ENCODE results near the gene BDH2. TPM values are rescaled to one million over a fixed set of nuclear protein-coding genes. Genes with fewer than 3 reads are reported as not detected.

Gene BDH2
- total RNA-seq, 4 donors from 2014 or later: 16.4 to 47.1 (median 32.2) TPM

DNA sequence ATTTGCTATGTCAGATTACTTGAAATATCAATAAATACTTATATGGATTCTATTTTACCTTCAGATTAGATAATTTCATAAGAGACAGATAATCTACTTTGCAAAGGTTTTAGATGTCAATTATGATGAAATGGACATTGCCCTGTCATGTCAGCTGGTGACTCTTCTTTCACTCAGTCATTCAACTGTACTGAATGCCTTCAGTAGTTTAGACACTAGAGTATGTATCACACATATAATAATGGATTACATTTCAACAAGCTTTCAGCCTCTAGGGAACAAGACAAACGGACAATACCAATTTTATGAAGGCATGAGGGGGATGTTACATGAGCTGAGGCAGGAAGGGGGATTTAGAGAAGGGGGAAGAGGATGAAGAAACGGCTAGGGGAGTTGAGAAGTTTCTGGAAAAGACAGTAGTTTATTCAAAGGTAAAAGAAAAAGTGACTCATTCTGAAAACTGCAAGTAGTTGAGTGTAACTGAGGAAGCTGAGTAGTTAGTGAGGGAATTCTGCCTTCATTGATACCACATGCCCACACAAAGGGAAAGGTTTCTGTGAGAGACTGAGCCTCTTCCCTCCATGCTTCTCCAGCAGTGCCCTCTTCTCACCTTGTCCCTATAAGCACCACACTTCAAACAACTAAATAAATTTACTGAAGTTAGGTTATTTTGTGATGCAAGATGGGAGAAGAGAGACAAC lies 48.7 kb downstream of the BDH2 start:
- H3K27ac ChIP-seq: no peak overlapping the region
- TF ChIP-seq POLR2A (IDR thresholded peaks at IDR 0.05): no peak
- no peak for DNase-seq
- no peak overlapping the region for H3K4me3 ChIP-seq
- H3K36me3 ChIP-seq: peaks cover 0 to 19% (median 0%) of the 10 kb centered on the region in 3 donors
- H3K4me1 ChIP-seq: no peaks in the 10 kb centered on the region
- no peaks in the 10 kb centered on the region for H3K27me3 ChIP-seq
- WGBS, 2 donors: 31 to 34% methylated on average over 2 of the region's 2 CpGs
- intact Hi-C loops (cut with DNase I): no loop called here
- H3K9me3 ChIP-seq: no peaks in the 10 kb centered on the region

DNA sequence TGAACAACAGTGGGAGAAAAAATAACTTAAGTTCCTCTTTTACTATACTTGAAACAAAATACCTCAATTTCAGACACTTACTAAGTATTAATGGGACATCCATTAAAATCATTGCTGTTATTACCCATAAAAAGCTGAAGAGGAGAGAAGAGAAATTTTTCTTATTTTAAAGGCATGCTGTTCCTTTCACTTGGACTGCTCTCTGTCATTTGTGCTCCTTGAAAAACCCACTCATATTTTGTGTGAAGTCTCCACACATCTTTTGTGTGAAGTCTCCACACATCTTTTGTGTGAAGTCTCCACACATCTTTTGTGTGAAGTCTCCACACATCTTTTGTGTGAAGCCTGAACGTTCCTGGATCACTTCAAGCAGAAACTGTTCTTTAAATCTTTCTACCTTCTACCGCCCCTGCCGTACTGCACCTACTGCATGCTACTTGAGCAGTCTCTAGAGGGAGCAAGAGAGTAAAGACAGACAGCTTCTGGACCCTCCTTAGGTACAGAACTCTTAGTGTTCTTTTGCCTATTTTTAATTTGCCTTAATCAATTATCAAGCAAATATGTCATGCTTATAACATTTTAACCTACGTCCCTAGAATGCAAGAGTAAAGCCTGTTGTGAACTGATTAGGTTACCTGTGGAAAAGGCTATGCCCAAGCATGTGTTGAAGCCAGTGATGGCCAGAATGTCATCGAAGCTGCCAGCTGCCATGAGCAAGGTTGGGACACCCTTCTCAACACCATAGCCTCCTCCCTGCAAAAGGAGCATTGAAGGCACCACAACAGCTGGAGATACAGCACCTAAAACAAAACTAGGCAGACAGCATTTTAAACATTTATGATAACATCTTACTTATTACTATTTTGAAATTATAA lies 53.0 kb downstream of the BDH2 start:
- H3K36me3 ChIP-seq: peaks cover 0 to 38% (median 0%) of the 10 kb centered on the region in 3 donors
- H3K27ac ChIP-seq: no peak overlapping the region
- intact Hi-C loops (cut with DNase I): no loop called here
- WGBS, 2 donors: 44 to 53% methylated on average over 5 of the region's 5 CpGs
- TF ChIP-seq POLR2A (IDR thresholded peaks at IDR 0.05): no peak
- TF ChIP-seq, protein P1, sequence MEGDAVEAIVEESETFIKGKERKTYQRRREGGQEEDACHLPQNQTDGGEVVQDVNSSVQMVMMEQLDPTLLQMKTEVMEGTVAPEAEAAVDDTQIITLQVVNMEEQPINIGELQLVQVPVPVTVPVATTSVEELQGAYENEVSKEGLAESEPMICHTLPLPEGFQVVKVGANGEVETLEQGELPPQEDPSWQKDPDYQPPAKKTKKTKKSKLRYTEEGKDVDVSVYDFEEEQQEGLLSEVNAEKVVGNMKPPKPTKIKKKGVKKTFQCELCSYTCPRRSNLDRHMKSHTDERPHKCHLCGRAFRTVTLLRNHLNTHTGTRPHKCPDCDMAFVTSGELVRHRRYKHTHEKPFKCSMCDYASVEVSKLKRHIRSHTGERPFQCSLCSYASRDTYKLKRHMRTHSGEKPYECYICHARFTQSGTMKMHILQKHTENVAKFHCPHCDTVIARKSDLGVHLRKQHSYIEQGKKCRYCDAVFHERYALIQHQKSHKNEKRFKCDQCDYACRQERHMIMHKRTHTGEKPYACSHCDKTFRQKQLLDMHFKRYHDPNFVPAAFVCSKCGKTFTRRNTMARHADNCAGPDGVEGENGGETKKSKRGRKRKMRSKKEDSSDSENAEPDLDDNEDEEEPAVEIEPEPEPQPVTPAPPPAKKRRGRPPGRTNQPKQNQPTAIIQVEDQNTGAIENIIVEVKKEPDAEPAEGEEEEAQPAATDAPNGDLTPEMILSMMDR (IDR thresholded peaks at IDR 0.05): peak in 5 of 6 experiments; percentile 38 to 60 (median 49)
- no peak overlapping the region for H3K4me3 ChIP-seq
- no peaks in the 10 kb centered on the region for H3K4me1 ChIP-seq
- H3K9me3 ChIP-seq: no peaks in the 10 kb centered on the region
- DNase-seq: no peak
- H3K27me3 ChIP-seq: no peaks in the 10 kb centered on the region

DNA sequence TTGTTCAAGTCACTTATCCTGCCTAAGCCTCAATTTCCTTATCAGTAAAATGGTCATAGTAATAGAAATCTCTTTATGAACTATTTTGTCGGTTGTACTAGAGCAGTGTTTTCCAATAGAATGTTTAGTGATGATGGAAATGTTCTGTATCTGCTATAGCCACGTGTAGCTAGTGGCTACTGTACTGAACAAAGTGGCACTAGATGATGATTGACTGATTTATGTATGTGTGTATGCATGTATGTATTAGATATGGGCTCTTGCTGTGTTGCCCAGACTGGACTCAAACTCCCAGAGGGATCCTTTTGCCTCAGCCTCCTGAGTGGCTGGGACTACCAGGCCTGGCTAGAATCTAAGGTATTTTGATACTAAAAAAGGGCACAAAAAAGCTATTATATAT lies 55.5 kb downstream of the BDH2 start:
- Histone ChIP-seq H3K4me1 (no peaks in the 10 kb centered on the region), H3K9me3 (no peaks in the 10 kb centered on the region), H3K4me3 (no peak overlapping the region), H3K27ac (no peak overlapping the region), H3K27me3 (no peaks in the 10 kb centered on the region), H3K36me3 (peaks cover 0 to 28% (median 0%) of the 10 kb centered on the region in 3 donors)
- DNase-seq: no peak
- no peak for TF ChIP-seq POLR2A (IDR thresholded peaks at IDR 0.05)
- TF ChIP-seq, protein P1 (IDR thresholded peaks at IDR 0.05): no peak
- intact Hi-C loops (cut with DNase I): no loop called here
- 81 to 88% methylated on average over 2 of the region's 2 CpGs for WGBS, 2 donors

DNA sequence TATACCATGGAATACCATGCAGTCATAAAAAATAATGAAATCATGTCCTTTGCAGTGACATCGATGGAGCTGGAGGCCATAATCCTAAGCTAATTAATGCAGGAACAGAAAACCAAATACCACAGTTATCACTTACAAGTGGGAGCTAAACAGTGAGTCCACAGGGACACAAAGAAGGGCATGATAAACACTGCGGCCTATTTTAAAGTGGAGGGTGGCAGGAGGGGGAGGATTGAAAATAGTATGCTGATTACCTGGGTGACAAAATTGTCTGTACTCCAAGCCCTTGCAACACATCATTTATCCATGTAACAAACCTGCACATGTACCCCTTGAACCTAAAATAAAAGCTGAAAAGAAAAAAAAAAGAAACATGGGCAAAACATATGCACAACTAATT lies 63.5 kb downstream of the BDH2 start:
- no peak overlapping the region for H3K27ac ChIP-seq
- H3K4me3 ChIP-seq: no peak overlapping the region
- no peaks in the 10 kb centered on the region for H3K9me3 ChIP-seq
- peaks cover 0 to 15% (median 0%) of the 10 kb centered on the region in 3 donors for H3K36me3 ChIP-seq
- no peak for DNase-seq
- H3K27me3 ChIP-seq: no peaks in the 10 kb centered on the region
- H3K4me1 ChIP-seq: no peaks in the 10 kb centered on the region
- intact Hi-C loops (cut with DNase I): loop anchor here (10.0 kb wide), 1 partner anchor 59 kb away; the partner anchor contains the start of gene BDH2
- TF ChIP-seq POLR2A (IDR thresholded peaks at IDR 0.05): no peak
- TF ChIP-seq, protein P1 (IDR thresholded peaks at IDR 0.05): no peak
- WGBS, 2 donors: 93 to 100% methylated on average over 2 of the region's 2 CpGs

DNA sequence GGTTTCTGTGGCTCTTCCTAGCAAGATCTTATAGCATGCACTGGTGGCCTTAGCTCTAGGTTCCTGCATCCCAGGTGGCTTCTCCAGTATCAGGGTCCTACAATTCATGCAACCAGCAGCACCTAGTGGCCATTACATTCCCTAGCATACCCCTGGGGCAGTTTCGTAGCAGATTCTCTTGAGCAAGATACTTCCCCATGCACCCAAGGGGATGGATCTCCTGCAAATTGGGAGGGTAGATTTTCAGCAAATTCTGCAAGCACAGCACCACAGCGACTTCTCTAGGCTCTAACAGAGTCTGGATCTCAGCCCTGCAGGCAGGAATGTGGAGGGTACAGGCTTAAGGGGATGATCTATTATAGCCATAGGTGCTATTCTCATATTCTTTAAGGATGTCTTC lies 67.1 kb downstream of the BDH2 start:
- intact Hi-C loops (cut with DNase I): loop anchor here (10.0 kb wide), 1 partner anchor 62 kb away; the partner anchor contains the start of gene BDH2
- no peak overlapping the region for H3K27ac ChIP-seq
- no peak overlapping the region for H3K4me3 ChIP-seq
- H3K4me1 ChIP-seq: no peaks in the 10 kb centered on the region
- peaks cover 0 to 22% (median 0%) of the 10 kb centered on the region in 3 donors for H3K36me3 ChIP-seq
- no peak for DNase-seq
- WGBS, 2 donors: 65 to 75% methylated on average over 2 of the region's 2 CpGs
- TF ChIP-seq POLR2A (IDR thresholded peaks at IDR 0.05): no peak
- TF ChIP-seq, protein P1 (IDR thresholded peaks at IDR 0.05): peak in 2 of 6 experiments; percentile 11 to 29
- no peaks in the 10 kb centered on the region for H3K9me3 ChIP-seq
- no peaks in the 10 kb centered on the region for H3K27me3 ChIP-seq

All from esophagus squamous epithelium (tissue), 5 donors.